ENCODE results near the gene SERPINA1. TPM values are rescaled to one million over a fixed set of nuclear protein-coding genes. Genes with fewer than 3 reads are reported as not detected.

The SERPINA1 gene
- polyA plus RNA-seq, 1 donor from 2014 or later = 1.4 TPM

- Mint-ChIP-seq H3K36me3 (no peaks in the 10 kb centered on the region), H3K27ac (no peak overlapping the region), H3K4me1 (no peaks in the 10 kb centered on the region), H3K4me3 (no peak overlapping the region), H3K27me3 (peaks cover 5% of the 10 kb centered on the region), H3K9me3 (peaks cover 2 to 9% (median 4%) of the 10 kb centered on the region in 3 donors)
These were observed 17.1 kb upstream of the SERPINA1 start for GRCh38 chr14:94405486-94405885.

DNA sequence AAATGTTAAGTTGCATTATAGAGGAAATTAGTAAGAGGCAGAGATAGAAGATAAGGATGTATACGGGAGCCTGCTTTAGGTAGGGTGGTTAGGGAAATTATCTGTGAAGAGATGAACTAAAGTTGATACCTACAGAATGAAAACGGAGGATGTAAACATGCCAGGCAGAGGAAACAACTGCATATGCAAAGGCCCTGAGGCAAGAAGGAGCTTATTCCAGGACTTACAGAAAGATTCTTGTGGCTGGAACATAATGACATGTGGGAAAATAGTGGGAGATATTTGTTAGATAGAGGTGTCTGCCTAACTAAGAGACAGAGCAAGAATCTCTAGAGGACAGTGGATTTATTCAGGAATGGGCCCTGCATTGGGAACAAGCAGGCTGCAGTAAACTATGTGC is 16.2 kb upstream of the SERPINA1 start:
- Mint-ChIP-seq H3K9me3 (peaks cover 2 to 4% (median 4%) of the 10 kb centered on the region in 3 donors), H3K4me3 (no peak overlapping the region), H3K36me3 (no peaks in the 10 kb centered on the region), H3K4me1 (no peaks in the 10 kb centered on the region), H3K27me3 (peaks cover 5% of the 10 kb centered on the region), H3K27ac (no peak overlapping the region)

DNA sequence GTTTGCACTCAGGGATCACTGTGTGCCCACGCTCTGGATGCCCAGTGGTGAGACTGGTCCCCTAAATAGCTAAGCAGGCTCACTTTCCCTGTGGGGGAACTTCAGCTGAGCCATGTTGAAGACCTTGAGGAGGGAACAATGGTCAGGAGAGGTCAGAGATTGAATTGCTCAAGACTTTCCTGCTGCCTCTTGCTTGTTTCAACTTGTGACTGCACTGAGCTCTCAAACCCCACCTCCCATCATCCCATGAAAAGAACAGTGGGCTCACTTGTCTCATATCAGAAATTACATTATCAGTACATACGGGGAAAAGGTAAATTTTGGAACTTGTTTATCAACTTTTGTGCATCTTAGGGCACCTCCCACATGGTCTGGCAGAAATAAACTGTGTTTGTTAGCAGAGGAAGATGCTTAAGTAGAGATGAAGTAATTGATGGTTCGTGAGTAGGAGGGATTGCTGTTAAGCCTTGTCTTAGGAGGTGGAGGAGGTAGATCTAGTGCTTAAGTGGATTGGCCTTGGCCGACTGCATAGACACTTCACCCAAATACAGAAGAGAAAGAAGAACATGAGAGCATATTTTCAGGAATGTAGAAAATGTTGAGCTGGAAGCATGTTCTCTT is 15.0 kb upstream of the SERPINA1 start:
- H3K27me3 Mint-ChIP-seq = peaks cover 5% of the 10 kb centered on the region
- no peaks in the 10 kb centered on the region for H3K36me3 Mint-ChIP-seq
- H3K4me3 Mint-ChIP-seq = no peak overlapping the region

GRCh38 chr14:94401083-94401482 is 12.7 kb upstream of the SERPINA1 start:
- Mint-ChIP-seq H3K4me1 (no peaks in the 10 kb centered on the region), H3K36me3 (no peaks in the 10 kb centered on the region), H3K9me3 (peaks cover 0 to 2% (median 0%) of the 10 kb centered on the region in 3 donors), H3K27me3 (peaks cover 9% of the 10 kb centered on the region), H3K27ac (no peak overlapping the region), H3K4me3 (no peak overlapping the region)

More for the DNA sequence above, 15.0 kb upstream of the SERPINA1 start:
- Mint-ChIP-seq H3K9me3 (peaks cover 2 to 4% (median 2%) of the 10 kb centered on the region in 3 donors), H3K27ac (no peak overlapping the region), H3K4me1 (no peaks in the 10 kb centered on the region)

GRCh38 chr14:94400422-94400841 is 12.0 kb upstream of the SERPINA1 start:
- Mint-ChIP-seq H3K4me3 (no peak overlapping the region), H3K27me3 (peaks cover 9% of the 10 kb centered on the region), H3K9me3 (peaks cover 0 to 2% (median 0%) of the 10 kb centered on the region in 3 donors), H3K27ac (no peak overlapping the region), H3K36me3 (no peaks in the 10 kb centered on the region), H3K4me1 (no peaks in the 10 kb centered on the region)

DNA sequence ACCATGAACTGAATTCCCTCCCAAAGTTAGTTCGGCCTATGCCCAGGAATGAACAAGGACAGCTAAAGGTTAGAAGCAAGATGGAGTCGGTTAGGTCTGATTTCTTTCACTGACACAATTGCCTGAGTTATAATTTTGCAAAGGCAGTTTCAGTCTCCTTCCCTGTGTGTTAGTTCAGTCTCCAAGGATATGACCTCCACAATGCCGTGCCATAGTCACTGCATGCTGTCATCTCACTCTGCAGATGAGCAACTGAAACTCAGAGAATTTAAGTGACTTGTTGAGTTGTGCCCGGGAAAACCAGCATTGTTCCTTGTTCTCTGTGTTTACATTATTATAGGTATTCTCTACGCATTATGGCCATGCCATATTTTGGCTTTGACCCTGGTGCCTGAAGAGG is 10.1 kb upstream of the SERPINA1 start:
- no peaks in the 10 kb centered on the region for H3K4me1 Mint-ChIP-seq
- peaks cover 9% of the 10 kb centered on the region for H3K27me3 Mint-ChIP-seq
- H3K27ac Mint-ChIP-seq = no peak overlapping the region
- no peaks in the 10 kb centered on the region for H3K9me3 Mint-ChIP-seq
- H3K4me3 Mint-ChIP-seq = no peak overlapping the region
- no peaks in the 10 kb centered on the region for H3K36me3 Mint-ChIP-seq

DNA sequence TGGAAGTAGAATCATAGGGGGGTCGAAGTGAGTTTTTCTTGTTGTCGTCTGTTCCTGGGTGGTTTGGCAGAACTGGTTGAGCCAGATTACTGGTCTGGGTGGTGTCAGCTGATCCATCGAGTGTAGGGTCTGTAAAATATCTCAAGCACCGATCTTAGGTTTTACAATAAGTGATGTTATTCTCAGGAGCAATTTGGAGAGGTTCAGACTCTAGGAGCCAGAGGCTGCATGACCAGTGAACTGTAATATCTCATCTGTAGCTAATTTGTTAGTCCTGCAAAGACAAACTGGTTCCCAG is 9.7 kb upstream of the SERPINA1 start:
- no peak overlapping the region for H3K27ac Mint-ChIP-seq

GRCh38 chr14:94397289-94398181 is 9.1 kb upstream of the SERPINA1 start:
- Mint-ChIP-seq H3K36me3 (no peaks in the 10 kb centered on the region), H3K4me1 (no peaks in the 10 kb centered on the region), H3K9me3 (no peaks in the 10 kb centered on the region), H3K4me3 (no peak overlapping the region), H3K27me3 (peaks cover 9% of the 10 kb centered on the region), H3K27ac (no peak overlapping the region)

More for the DNA sequence above, 9.7 kb upstream of the SERPINA1 start:
- Mint-ChIP-seq H3K4me3 (no peak overlapping the region), H3K9me3 (no peaks in the 10 kb centered on the region), H3K27me3 (peaks cover 9% of the 10 kb centered on the region), H3K36me3 (no peaks in the 10 kb centered on the region), H3K4me1 (no peaks in the 10 kb centered on the region)

GRCh38 chr14:94396628-94397225 is 8.3 kb upstream of the SERPINA1 start:
- no peaks in the 10 kb centered on the region for H3K9me3 Mint-ChIP-seq
- peaks cover 0 to 1% (median 0%) of the 10 kb centered on the region in 3 donors for H3K4me1 Mint-ChIP-seq
- H3K27ac Mint-ChIP-seq = no peak overlapping the region
- peaks cover 9% of the 10 kb centered on the region for H3K27me3 Mint-ChIP-seq
- H3K4me3 Mint-ChIP-seq = no peak overlapping the region
- no peaks in the 10 kb centered on the region for H3K36me3 Mint-ChIP-seq

DNA sequence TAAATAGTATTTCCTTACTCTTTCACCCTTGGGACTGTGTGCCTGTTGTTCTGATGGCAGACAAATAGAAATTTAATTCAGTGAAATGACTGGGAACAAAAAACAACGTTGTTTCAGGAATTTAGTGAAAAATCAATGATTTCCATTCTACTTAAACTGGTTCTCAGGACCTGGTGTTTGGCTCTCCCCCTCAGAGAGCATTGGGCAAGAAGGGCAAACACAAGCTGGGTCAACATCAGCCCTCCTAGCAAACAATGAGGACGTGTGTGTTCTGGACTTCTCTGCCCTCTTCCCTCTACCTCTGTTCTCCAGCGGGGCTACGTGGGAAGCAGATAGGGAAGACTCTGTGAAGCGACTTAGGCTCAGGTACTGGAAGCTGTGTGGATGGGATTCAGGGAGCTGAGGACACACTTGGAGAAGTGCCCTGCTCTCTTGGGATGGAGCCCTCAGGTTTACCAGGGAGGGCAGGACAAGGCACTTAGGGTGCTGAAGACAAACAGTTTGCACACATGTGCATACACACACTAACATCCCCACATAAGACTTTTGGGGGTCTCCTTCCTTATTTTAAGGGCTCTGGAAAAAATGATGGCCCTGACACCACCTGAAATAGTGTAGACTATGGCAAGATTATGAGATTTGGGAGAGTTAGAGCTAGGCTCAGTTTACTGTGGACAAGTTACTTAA is 7.6 kb upstream of the SERPINA1 start:
- Mint-ChIP-seq H3K27ac (no peak overlapping the region), H3K4me3 (no peak overlapping the region)

GRCh38 chr14:94395282-94395887 is 7.0 kb upstream of the SERPINA1 start:
- H3K36me3 Mint-ChIP-seq = no peaks in the 10 kb centered on the region
- no peaks in the 10 kb centered on the region for H3K9me3 Mint-ChIP-seq
- H3K4me3 Mint-ChIP-seq = no peak overlapping the region
- peak overlapping the region in 1 of 3 donors; percentile 27 for H3K27ac Mint-ChIP-seq
- peaks cover 3% of the 10 kb centered on the region for H3K27me3 Mint-ChIP-seq
- peaks cover 0 to 1% (median 0%) of the 10 kb centered on the region in 3 donors for H3K4me1 Mint-ChIP-seq

More for the DNA sequence above, 7.6 kb upstream of the SERPINA1 start:
- Mint-ChIP-seq H3K27me3 (peaks cover 7% of the 10 kb centered on the region), H3K36me3 (no peaks in the 10 kb centered on the region), H3K9me3 (no peaks in the 10 kb centered on the region), H3K4me1 (peaks cover 0 to 1% (median 0%) of the 10 kb centered on the region in 3 donors)

DNA sequence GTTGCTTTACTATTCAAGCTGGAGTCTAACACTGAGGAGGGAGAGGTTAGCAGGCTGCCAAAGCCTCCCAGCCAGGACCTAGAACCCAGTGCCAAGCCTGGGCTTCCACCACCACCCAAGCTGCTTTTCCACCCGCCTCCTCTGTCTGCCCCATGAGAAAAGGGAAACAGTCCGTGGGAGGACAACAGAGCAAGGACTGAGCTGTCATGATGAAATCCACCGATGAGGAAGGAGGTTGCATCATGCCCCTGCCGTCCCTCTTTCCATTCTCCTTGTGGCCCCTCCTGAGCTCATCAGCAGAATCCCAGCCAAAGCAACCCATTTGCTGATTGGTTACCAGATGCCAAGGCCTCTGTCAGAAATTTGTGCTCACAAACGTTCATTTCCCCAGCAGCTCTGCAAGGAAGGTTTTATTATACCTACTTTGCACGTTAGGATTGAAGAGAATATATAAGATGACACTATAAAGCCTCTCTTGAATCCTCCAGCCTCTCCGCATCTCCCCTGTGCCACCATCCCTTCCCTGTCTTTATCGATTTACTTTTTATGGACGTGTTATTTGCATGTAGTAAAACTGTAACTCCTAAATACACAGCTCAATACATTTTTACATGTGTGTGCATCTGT is 6.3 kb upstream of the SERPINA1 start:
- Mint-ChIP-seq H3K4me1 (peaks cover 0 to 1% (median 0%) of the 10 kb centered on the region in 3 donors), H3K36me3 (no peaks in the 10 kb centered on the region), H3K9me3 (no peaks in the 10 kb centered on the region), H3K27ac (peak overlapping the region in 2 of 3 donors; percentile 12 to 27), H3K4me3 (no peak overlapping the region), H3K27me3 (peaks cover 3% of the 10 kb centered on the region)

- H3K27ac Mint-ChIP-seq = peak overlapping the region in 1 of 3 donors; percentile 46
- no peak overlapping the region for H3K4me3 Mint-ChIP-seq
- peaks cover 0 to 1% (median 0%) of the 10 kb centered on the region in 3 donors for H3K4me1 Mint-ChIP-seq
- H3K9me3 Mint-ChIP-seq = no peaks in the 10 kb centered on the region
- H3K27me3 Mint-ChIP-seq = peaks cover 3% of the 10 kb centered on the region
- H3K36me3 Mint-ChIP-seq = no peaks in the 10 kb centered on the region
These were observed 5.7 kb upstream of the SERPINA1 start for GRCh38 chr14:94394025-94394493.

DNA sequence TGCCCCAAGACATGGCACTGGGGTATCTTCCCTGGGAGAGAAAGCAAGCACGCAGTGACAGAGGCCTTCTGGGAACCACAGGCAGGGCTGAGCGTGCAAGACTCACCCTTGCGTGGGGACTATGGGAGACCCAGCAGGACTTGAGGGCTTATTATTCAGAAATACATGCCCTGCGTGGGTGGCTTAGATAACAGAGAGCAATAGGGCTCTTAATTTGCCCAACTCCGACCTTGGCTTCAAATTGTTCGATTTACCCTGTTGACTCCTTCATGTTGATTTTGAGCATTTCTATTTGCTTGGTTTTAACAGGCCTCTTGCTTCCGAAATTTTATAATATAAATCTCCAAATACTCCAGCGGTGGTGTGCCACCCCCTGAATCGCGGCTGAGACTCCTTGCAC is 5.1 kb upstream of the SERPINA1 start:
- Mint-ChIP-seq H3K9me3 (no peaks in the 10 kb centered on the region), H3K27me3 (peaks cover 3% of the 10 kb centered on the region), H3K4me1 (peaks cover 0 to 1% (median 0%) of the 10 kb centered on the region in 3 donors), H3K36me3 (no peaks in the 10 kb centered on the region), H3K27ac (no peak overlapping the region), H3K4me3 (peak overlapping the region in 1 of 4 donors; percentile 14)
